Renal cortex interstitium (tissue), 11 donors: ENCODE results near the gene ST6GAL1. TPM values are rescaled to one million over a fixed set of nuclear protein-coding genes. Genes with fewer than 3 reads are reported as not detected.
"Not testable (repeated sequence)": the region's sequence is repeated elsewhere in the genome, so short reads cannot be mapped to it uniquely, and the experiment has no call there.

Source experiments
- DNase-seq, 11 donors: peaks; one replicate each; pipeline ENCODE4 v3.0.0-alpha.2; 2013; ENCODE audit warnings: low read depth in 9 of 11, low spot score in 4 of 11; ENCODE audit errors: extremely low read depth in 1 of 11
- polyA plus RNA-seq, 3 donors: library from polyadenylated mRNA; unstranded; fragments of 120-200 nt; gene quantifications; one replicate each; pipeline ENCODE4 v1.2.1, GENCODE V29; 2013; ENCODE audit not compliant: insufficient read length in 3 of 3

Gene ST6GAL1
- polyA plus RNA-seq, 3 donors: 63.1 to 125 (median 86.6) TPM

DNA sequence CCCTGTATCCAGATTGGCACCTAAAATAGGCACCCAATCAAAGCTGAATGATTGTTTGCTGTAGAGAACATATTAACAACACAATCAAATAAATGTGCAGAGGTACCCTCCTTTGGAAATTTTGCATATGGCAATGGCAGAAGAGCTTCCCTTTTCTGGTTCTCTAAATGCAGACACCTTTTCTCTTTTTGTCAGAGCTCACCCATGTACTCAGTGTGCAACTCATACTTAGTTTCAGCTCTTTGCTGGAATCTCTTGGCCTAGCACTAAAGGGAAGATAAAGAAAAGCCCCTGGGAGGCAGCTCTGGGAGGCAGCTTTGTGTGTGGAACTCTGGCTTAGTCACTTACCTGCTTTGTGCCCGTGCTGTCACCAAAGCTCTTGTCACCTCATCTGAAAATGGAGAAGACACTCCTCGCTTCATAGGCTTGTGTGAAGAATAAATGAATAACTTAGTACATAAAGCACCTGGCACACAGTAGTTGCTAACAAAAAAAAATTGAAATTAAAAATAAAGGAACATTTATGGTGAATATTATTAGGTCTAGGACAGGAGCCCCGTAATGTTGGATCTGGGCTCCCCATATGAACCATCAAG is 28.8 kb downstream of the ST6GAL1 start:
- no peak for DNase-seq

GRCh38 chr3:186960347-186960746 is 30.0 kb downstream of the ST6GAL1 start:
- no peak for DNase-seq

DNA sequence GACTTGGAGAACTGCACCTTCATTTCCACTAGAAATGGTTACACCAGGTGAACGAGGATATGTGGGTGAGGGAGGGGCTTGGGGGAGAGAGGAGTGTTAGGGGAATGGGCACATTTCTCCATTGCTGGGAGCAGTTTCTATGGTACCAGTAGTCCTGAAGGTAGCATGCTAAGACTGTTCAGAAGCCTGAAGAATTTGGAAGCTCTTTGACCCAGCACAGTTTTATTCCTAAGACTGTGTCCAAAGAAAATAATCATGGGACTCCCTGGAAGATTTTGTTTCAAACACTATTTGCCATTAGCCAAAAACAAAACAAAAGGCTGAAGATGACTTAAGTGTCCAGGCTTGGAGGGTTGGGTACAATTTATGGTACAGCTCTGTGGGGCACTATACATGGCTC is 32.1 kb downstream of the ST6GAL1 start:
- DNase-seq: no peak

GRCh38 chr3:186963636-186964035 is 33.3 kb downstream of the ST6GAL1 start:
- DNase-seq: no peak

- DNase-seq: no peak
Measured at GRCh38 chr3:186964071-186964470, 33.7 kb downstream of the ST6GAL1 start.

DNA sequence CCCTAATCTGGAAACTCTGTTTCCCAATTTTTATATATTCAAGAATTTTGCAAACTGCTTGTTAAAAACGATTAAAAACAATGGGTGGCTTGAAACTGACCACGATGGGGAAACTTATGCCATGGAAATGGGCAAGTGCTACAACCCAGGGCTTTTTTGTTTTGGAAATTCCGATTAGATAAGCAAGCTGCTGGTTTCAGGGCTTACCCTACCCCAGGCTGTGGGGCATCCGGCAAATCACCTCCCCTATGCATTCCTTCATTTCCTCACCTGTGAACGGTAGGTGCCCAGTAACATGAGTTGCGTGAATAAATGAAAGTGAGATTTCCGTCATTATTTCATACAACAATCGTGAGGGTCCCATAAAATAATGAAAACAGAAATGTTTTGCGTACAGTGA is 34.3 kb downstream of the ST6GAL1 start:
- DNase-seq: no peak

- DNase-seq: no peak
Measured at GRCh38 chr3:186965141-186965879, 35.0 kb downstream of the ST6GAL1 start.

DNA sequence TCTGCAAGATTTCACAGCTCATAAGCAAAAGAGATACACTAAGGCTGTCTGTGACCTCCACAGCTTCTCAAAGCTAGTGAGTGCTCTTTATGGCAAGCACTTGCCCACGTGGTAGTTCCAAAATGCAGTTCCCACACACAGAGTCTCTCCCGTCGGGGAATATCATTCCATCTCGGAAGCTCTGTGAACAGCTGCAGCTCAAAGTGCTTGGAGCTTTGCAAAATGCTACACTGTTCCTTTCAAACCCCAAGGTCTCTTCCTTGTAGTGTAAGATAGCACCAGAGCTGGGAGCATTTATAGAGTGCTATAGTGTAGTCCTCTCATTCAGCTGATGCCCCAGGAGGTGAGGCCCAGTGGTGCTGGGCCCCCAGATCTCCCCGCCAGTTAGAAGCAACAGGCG is 36.1 kb downstream of the ST6GAL1 start:
- DNase-seq: no peak

GRCh38 chr3:186967236-186967635 is 36.9 kb downstream of the ST6GAL1 start:
- DNase-seq: not testable (repeated sequence)

GRCh38 chr3:186967686-186968085 is 37.4 kb downstream of the ST6GAL1 start:
- no peak for DNase-seq

DNA sequence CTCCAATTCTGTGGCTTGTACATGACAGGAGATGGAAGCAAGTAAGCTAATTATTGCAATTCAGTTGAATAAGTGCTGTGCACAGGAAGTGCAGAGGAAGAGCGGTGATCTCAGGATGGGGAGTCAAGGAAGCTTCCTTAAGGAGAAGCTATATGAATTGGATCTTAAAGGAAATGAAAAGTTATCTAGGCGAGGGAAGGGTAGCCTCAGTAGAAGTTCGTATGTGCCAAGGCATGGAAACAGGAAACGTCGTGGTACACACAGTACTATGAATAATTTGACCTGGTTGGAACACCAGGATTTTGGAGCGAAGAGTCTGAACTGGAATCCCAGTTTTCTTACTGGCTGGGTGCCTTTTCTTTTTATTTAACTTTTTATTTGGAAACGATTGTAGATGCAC is 39.3 kb downstream of the ST6GAL1 start:
- no peak for DNase-seq

- not testable (repeated sequence) for DNase-seq
Measured at GRCh38 chr3:186971106-186971505, 40.8 kb downstream of the ST6GAL1 start.

DNA sequence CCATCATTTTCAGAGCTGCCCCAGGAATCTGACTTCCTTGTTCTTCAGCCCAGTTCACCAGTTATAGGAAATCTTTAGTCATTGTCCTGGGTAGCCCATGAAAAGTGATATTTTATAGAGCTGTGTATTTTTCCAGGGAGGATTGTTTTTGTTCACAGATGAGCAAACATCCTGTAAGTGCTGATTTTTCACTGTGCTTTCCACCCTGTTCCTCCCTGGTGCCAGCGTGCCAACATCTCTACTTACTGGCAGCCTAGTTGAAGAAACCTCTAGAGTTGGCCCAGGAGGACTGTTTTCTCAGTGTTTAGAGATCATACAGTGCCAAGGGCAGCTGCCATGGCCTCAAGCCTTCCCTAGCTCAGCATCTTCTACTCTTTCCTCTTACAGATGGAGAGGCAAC is 41.3 kb downstream of the ST6GAL1 start:
- DNase-seq: no peak

DNA sequence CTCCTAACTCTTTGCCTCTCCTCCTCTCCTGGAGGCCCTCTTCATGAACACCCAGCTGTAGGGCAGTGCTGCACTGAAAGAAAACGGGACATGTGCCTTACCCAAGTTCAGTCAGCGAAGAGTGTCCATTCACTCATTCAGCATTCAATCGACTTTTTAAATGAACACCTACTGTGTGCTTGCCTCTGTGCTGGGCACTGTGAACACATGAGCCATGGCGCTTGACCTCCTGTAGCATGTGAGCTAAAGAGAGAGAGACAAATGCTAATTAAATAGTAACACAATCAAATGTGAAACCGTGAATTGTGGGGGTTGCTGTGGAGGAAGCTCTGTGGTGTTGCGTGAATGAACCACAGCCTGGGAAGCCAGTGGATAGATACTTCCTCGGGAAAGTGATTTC is 43.4 kb downstream of the ST6GAL1 start:
- no peak for DNase-seq

DNA sequence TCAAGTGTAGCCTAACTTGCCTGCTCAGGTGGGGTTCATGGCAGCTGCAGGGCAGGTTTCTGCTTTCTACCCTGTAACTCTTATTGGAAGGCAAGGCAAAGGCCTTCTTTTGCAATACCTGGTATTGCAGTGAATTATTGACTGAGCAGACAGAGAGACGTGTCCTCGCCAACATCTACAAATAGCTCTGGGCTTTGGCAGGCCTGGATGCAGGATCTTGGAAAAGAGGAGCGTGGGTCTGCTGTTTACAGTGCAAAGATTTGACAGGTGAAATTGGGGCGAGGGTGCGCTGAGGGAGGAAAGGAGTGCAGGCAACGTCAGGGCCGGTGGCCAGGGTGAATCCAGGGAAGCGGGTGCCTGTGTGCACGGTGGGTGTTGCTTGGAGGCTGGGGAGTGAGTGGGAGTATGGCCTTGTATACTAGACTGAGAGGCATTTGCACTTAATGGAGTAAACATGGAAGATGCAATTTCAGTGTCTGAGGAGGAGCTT is 44.5 kb downstream of the ST6GAL1 start:
- no peak for DNase-seq

DNA sequence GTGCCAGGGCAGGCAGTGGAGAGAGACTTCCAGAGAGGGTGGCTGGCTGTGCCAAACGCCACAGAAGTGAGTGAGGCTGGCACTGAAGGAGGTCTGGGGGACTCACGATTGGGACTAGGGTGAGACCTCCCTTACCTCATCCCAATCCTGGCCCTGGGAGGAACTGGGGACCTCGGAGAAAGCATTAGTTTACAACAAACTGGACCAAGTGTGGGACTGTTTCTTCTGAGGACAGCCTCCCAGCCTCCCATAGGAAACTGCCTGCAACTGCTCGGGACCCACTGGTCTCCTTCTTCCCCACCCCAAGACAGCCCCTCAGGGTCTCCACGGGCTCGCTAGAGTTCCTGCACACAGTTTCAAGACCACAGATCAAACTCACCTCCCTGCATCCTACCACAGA is 45.4 kb downstream of the ST6GAL1 start:
- DNase-seq: no peak

DNA sequence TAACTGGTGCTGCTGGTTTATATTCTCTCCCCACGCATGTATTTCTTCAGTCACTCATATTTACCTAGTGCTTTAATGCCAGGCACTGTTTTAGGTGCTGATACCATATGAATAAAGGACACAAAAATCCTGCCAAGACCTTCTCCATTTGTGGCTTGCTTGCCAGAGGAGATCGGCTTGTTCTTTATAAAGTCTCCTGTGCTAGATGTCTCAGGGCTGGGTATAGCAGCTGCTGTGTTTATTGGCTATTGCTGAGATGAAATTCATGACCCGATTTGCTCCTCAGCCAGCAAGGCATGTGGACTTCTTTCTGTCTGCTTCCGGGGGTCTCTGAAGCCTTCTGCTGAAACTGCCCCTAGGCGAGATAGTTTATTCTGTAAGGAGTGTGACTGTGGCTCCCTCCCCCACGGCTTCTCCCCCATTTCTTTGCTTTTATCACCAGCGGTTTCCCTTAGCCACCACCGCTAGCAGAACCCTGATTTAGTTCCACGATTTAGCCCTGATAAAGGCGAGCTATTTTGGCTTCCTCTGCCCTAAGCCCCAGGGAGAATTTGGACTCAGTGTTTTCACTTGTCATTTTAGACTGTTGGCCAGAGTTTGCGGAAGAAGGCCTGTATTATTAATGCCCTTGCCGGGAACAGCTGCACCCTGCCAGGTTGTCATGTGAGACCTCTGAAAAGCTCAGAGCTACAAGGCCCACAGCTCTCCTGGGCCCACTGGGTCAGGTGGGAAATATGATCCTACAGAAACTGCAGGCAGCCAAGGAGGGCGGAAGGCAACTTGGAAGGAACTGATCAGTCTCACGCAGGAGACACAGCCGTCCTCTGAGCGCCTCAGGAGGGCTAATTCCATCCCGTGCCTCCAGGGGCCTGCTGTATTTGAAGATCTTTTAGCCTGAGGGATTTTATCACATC is 46.8 kb downstream of the ST6GAL1 start:
- peak in 10 of 11 donors; percentile 33 to 82 (median 62) for DNase-seq

- no peak for DNase-seq
Measured at GRCh38 chr3:186978712-186979111, 48.4 kb downstream of the ST6GAL1 start.

GRCh38 chr3:186979852-186980251 is 49.5 kb downstream of the ST6GAL1 start:
- DNase-seq: no peak

- DNase-seq: no peak
Measured at GRCh38 chr3:186980989-186981388, 50.7 kb downstream of the ST6GAL1 start.
